Activated CD4-positive, alpha-beta T cell treated with anti-CD3 and anti-CD28 coated beads for 4 hours (primary cell): Measurements from ENCODE around the gene ARHGDIB.

Source experiments
- DNase-seq, 2 donors: peaks; one replicate each; pipeline ENCODE4 v3.0.0-alpha.2; 2020

Gene ARHGDIB

GRCh38 chr12:14982562-14982961 is 21.2 kb upstream of the ARHGDIB start:
- DNase-seq: no peak

DNA sequence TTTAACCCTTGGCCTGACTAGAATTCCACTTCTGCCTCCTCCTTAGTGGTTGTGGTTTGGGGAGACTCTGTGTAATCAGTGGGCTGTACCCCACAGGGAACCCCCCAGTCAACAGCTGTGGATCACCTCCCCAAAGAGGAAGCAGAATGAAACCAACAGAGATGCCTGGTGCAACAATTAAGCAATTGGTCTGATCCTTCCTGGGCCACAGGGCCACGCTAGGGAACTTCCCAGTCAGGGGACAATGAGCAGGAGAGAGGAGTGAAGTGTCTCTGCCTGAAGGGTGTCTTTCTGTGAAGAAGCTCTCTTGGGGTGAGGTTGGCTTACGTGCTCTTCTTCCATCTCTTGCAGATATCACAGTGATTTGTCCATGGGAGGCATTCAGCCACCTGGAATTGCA is 19.6 kb upstream of the ARHGDIB start:
- DNase-seq: no peak

- DNase-seq: no peak
These were observed 18.1 kb upstream of the ARHGDIB start for GRCh38 chr12:14979468-14979867.

GRCh38 chr12:14976658-14977057 is 15.3 kb upstream of the ARHGDIB start:
- DNase-seq: no peak

DNA sequence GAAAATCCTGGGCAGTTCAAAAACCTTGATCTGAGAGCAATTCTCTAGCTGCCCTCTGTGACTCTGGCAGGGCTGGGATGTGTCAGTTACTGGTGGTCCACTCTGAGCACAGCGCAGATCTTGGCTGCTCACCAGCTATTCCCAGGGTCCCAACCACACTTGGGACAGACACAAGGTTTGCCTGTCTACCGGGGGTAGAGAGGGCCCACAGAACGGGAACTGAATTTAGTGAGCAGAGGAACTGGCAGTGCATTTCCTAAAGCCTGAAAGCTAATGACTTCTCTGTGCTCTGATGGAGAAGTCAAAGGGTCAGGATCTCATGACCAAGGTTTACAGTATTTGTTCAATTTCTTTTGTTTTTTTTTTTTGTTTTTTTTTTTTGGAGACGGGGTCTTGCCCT is 14.1 kb upstream of the ARHGDIB start:
- DNase-seq: no peak

- no peak for DNase-seq
These were observed 13.2 kb upstream of the ARHGDIB start for GRCh38 chr12:14974633-14975032.

DNA sequence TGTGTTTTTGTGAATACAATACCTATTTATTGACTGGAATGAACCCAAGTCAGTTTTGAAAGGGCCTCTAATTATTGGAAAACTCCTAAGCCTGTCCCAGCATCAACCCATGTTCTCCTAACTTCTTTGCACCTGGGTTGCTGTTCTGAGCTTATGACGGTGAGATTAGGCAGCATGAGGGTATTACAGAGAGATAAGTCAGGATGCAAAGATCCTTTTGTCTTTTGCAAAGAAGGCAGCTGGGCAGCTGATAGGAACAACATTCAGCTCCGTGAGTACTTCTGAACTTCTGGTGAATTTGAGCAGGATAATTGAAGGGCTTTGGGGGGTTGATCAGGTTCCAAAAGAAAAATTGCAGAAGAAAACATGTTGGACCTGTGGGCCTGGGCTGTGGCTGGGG is 11.4 kb upstream of the ARHGDIB start, which contains the start of gene PDE6H:
TSS of gene PDE6H (plus strand) at position 227 of the 400 bp plus-strand sequence. CDS start 4,971 bp downstream, outside the sequence.
- no peak for DNase-seq

GRCh38 chr12:14970473-14970872 is 9.1 kb upstream of the ARHGDIB start:
- DNase-seq: no peak

- no peak for DNase-seq
These were observed 7.1 kb upstream of the ARHGDIB start for GRCh38 chr12:14968478-14968877.

DNA sequence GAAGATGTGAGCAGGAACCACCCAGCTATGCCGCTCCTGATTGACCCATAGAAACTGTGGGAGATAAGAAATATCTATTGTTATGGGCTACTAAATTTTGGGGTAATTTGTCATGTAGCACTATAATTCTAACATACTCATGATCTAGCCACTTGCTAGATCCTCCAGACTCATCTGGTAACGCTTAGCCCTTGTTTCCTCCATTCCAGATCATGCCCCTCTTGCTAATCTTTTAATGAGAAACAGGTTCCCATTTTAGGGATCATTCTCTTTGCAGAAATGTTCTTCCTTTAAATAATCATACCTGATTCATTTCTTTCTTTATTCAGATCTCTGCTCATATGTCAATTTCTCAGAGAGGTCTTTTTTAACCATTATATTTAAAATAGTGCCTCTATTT is 3.8 kb upstream of the ARHGDIB start:
- DNase-seq: no peak

- no peak for DNase-seq
These were observed 3.0 kb upstream of the ARHGDIB start for GRCh38 chr12:14964406-14964805.

GRCh38 chr12:14963520-14963919 is 2.1 kb upstream of the ARHGDIB start:
- no peak for DNase-seq

GRCh38 chr12:14962797-14963196 is 1.4 kb upstream of the ARHGDIB start:
- no peak for DNase-seq

DNA sequence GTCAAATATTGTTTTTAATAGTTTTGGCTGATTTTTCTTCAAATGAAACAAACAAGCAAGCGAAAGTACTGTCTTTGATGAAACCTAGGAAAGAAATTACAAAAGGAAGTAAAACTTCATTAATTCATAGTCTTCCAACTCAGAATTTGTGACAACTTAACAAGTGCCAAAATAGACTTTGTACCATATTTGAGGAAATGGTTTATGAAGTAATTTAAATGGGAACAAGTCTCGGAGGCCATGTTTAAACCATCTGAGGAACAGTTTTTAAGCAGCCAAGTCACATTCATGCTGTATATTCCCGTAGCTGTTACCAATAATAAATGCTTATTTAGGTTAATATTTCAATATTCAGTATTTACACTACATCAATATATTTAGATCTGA is 745 bp upstream of the ARHGDIB start:
- no peak for DNase-seq

- DNase-seq: peak; percentile 35 to 40
These were observed 594 bp downstream of the ARHGDIB start for GRCh38 chr12:14960548-14961465.

DNA sequence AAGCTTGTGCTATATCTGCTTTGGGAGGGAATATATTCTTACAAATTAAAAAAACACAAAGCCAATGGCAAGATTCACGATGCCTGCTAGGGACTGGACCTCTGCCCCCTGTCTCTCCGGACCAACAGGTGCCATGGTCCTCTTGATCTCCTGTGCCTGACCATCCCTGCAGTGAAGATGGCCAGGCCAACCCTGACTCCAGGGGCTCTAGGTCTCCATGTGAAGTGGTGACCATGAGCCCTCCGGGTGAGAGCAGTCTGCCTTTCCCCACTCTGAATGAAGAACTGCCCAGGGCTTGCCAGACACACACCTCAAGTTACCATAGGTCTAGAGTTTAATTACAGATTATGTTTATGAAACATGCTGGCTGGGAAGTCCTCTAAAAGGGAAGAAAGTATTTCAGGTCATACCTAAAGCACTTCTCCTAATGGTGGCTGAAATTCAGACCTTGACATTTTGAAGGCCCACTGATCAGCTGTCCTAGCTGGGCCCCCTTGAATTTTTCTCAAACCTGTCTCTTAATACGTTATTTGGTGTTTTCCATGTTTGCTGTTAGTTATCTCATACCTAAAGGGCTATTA is 1.4 kb downstream of the ARHGDIB start:
- DNase-seq: no peak

DNA sequence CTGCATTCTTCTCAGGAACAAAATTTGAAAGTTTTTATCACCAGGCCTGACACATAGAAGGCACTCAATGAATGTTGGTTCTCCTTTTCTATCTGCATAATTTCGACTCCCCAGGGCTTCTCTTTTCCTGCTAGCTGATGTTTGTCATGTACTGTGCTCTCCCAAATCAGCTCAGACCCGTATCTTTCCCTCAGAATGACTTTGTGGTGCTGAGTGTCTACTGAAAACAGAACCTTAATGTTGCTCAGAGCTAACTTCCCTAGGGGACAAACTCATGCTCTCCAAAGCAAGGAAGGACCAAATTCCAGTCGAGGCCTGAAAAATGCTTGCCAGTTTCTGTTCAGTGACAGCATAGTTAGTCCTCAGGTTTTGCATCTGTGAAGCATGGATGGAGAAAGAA is 1.9 kb downstream of the ARHGDIB start:
- no peak for DNase-seq

- DNase-seq: no peak
These were observed 2.3 kb downstream of the ARHGDIB start for GRCh38 chr12:14959126-14959440.

- DNase-seq: no peak
These were observed 2.9 kb downstream of the ARHGDIB start for GRCh38 chr12:14958361-14959125.

GRCh38 chr12:14957551-14958168 is 3.7 kb downstream of the ARHGDIB start:
- DNase-seq: no peak

- DNase-seq: no peak
These were observed 4.5 kb downstream of the ARHGDIB start for GRCh38 chr12:14956905-14957304.

DNA sequence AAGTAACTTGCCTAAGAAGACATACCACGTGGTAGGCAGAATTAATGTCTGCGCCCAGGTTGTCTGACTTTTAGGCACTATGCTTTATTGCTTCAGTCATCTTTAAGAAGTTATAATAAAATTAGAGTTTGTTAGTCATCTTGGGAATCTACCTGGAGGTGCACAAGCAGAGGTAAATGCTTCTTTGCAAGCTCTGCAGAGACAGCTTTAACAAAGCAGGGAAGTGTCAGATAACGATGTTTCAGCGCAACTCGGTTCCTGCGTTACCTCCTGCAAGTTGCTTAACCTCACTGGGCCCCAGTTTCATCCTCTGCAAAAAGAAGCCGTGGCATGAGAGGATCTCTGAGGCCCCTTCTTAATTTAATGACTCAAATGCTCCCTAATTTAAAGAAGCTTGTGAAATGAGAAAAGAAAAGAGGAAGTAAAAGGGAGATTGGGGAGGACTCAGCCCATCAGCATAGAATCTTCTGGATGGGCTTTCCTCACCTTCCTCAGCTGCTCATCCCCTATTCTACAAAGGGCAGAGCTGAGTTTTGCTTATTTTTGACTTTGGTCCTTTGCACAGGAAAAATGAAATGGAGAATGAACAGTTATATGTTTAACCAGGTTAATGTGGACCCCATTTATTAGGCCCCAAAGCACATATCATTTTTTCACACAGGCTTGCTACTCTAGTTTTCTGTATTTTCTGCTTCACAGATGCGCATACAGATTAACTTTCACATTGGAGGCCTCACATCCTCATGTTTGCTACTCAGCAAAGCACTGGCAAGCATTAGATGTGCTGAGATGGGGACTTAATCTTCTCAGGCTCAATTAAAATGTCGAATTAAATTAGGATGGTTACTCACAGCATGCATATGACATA is 5.1 kb downstream of the ARHGDIB start:
- DNase-seq: peak in 1 of 2 donors; percentile 34
